ENCODE results near the gene DCX. TPM values are rescaled to one million over a fixed set of nuclear protein-coding genes. Genes with fewer than 3 reads are reported as not detected.

The DCX gene
- total and polyA plus RNA-seq, 2 of the 13 experiments (the other 11 are each of a cell fraction or from before 2014, with no cell fraction given), result not detected

GRCh38 chrX:111259559-111259958 lies 152.4 kb downstream of the DCX start:
- FAIRE-seq, result no peak
- BruUV-seq (replicated peaks), result no TSS peak
- TF ChIP-seq ZBTB43 (CRISPR knock-in tag; conservative IDR thresholded peaks at IDR 0.05), result no peak
- TF ChIP-seq SP2 (CRISPR knock-in tag; IDR thresholded peaks at IDR 0.05), result no peak
- TF ChIP-seq NPAS2 (CRISPR knock-in tag; IDR thresholded peaks at IDR 0.05; ENCODE audit: borderline replicate concordance), result no peak
- no peak for TF ChIP-seq RCOR2 (CRISPR knock-in tag; IDR thresholded peaks at IDR 0.05)
- TF ChIP-seq MTF2 (CRISPR knock-in tag; IDR thresholded peaks at IDR 0.05; ENCODE audit: borderline replicate concordance), result no peak
- TF ChIP-seq RNF219 (CRISPR knock-in tag; IDR thresholded peaks at IDR 0.05), result no peak
- no peak for TF ChIP-seq UBTF (CRISPR knock-in tag; IDR thresholded peaks at IDR 0.05)
- no peak for TF ChIP-seq DPF2 (CRISPR knock-in tag; IDR thresholded peaks at IDR 0.05; ENCODE audit: borderline replicate concordance, low read depth)
- TF ChIP-seq ZNF556 (CRISPR knock-in tag; IDR thresholded peaks at IDR 0.05; ENCODE audit: borderline replicate concordance), result no peak
- TF ChIP-seq CEBPB (IDR thresholded peaks at IDR 0.05; ENCODE audit: borderline replicate concordance, low read depth, low read length), result no peak
- no peak for TF ChIP-seq THYN1 (CRISPR knock-in tag; IDR thresholded peaks at IDR 0.05; ENCODE audit: borderline replicate concordance, low read depth)
- no peak for TF ChIP-seq ZNF782 (CRISPR knock-in tag; IDR thresholded peaks at IDR 0.05; ENCODE audit: borderline replicate concordance)
- no peak for TF ChIP-seq FOXA1 (IDR thresholded peaks at IDR 0.05)
- no peak for TF ChIP-seq FOXA1 (CRISPR knock-in tag; IDR thresholded peaks at IDR 0.05)
- no peak for TF ChIP-seq ZNF296 (CRISPR knock-in tag; conservative IDR thresholded peaks at IDR 0.05)
- no peak for TF ChIP-seq POGK (CRISPR knock-in tag; conservative IDR thresholded peaks at IDR 0.05)
- no peak for TF ChIP-seq ZNF607 (CRISPR knock-in tag; IDR thresholded peaks at IDR 0.05; ENCODE audit: borderline replicate concordance)

More at GRCh38 chrX:111259559-111259958, 152.4 kb downstream of the DCX start:
- no peak overlapping the region for H3K4me2 ChIP-seq (ENCODE audit: low read depth, low read length)
- H3K27ac ChIP-seq (ENCODE audit: extremely low read length, insufficient read depth, low read length), result no peak overlapping the region
- H3K36me3 ChIP-seq (replicated peaks in 1 of 2; ENCODE audit: control insufficient read depth in 1 of 2, insufficient read depth in 2 of 2, low read length in 2 of 2), result no peaks in the 10 kb centered on the region
- in situ Hi-C loops (cut with HindIII; ENCODE audit: extremely low pct_ligation_motif_present, low pct_unique_long_range_greater_than_20kb) (no loop called here), intact Hi-C loops (cut with micrococcal nuclease; ENCODE audit: unreplicated experiment) (no loop called here)
- no peaks in the 10 kb centered on the region for H3K79me2 ChIP-seq (ENCODE audit: insufficient read depth, low read length)
- ChIA-PET POLR2A (no interaction called here), CTCF (ENCODE audit: low intra/inter-chr PET ratio, low total read pairs) (no interaction called here)
- H3K9me3 ChIP-seq (ENCODE audit: low read length), result no peaks in the 10 kb centered on the region
- H3K4me1 ChIP-seq (ENCODE audit: insufficient read depth, low read length), result no peaks in the 10 kb centered on the region
- no peaks in the 10 kb centered on the region for H4K20me1 ChIP-seq (ENCODE audit: insufficient read depth, low read length)
- 33% methylated on average over 3 of the region's 3 CpGs for WGBS (ENCODE audit: low lambda C conversion rate)
- no peak overlapping the region for H3K4me3 ChIP-seq (replicated peaks in 1 of 3; ENCODE audit: insufficient read depth in 1 of 3, low read depth in 2 of 3, low read length in 3 of 3)
- H3K27me3 ChIP-seq (ENCODE audit: control insufficient read depth in 1 of 2, insufficient read depth in 2 of 2, low read length in 2 of 2), result no peaks in the 10 kb centered on the region
- H3K9ac ChIP-seq (ENCODE audit: insufficient read depth, low read depth, low read length), result no peak overlapping the region
- H2AFZ ChIP-seq (ENCODE audit: low read length), result no peak overlapping the region
- DNase-seq (ENCODE audit: low spot score), result no peak
- ATAC-seq, result no peak

All from HepG2 (cell line).